ENCODE results near the gene TDRD10.

The TDRD10 gene

DNA sequence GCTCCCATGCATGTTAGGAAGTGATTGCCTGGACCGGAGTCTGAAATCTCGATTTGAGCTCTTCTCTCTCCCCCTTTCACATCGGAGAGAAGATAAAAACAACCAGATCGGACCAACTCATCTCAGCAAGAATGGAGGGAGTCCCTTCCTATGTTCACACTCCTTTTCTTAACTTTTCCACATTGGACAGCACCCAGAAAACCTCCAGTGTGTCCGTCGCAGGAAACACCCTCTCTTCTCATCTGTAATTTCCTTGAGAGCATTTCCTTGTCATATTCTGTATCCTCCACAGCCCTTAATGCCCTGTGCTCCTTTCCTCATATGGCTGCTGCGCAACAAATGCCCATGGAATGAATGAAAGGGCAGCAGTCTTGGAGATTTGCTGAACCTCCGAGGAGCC, 1.5 kb upstream of the TDRD10 start:
- Histone ChIP-seq H3K9me3 (ENCODE audit: insufficient read depth, low read length) (peaks cover 5% of the 10 kb centered on the region), H3K27me3 (ENCODE audit: insufficient read depth, insufficient read length) (peaks cover 55% of the 10 kb centered on the region), H3K9ac (ENCODE audit: insufficient read length, low read depth) (no peak overlapping the region), H3K4me1 (ENCODE audit: insufficient read depth, insufficient read length) (no peaks in the 10 kb centered on the region), H3K36me3 (ENCODE audit: insufficient read depth, insufficient read length, low read length) (no peaks in the 10 kb centered on the region), H3K4me3 (ENCODE audit: insufficient read length, low read depth) (no peak overlapping the region)
- no peak for TF ChIP-seq ZNF274 (IDR thresholded peaks at IDR 0.05; ENCODE audit: low read depth, low read length)
- no peak for TF ChIP-seq SUZ12 (IDR thresholded peaks at IDR 0.05; ENCODE audit: extremely low read depth, insufficient read depth, insufficient read length)
- no peak for TF ChIP-seq YY1 (IDR thresholded peaks at IDR 0.05; ENCODE audit: insufficient read depth, insufficient read length)
- DNase-seq (ENCODE audit: low read depth, low spot score), result no peak

- peaks cover 12% of the 10 kb centered on the region for H3K9me3 ChIP-seq (ENCODE audit: insufficient read depth, low read length)
- TF ChIP-seq YY1 (IDR thresholded peaks at IDR 0.05; ENCODE audit: insufficient read depth, insufficient read length), result no peak
- TF ChIP-seq SUZ12 (IDR thresholded peaks at IDR 0.05; ENCODE audit: extremely low read depth, insufficient read depth, insufficient read length), result peak; percentile 76
- TF ChIP-seq ZNF274 (IDR thresholded peaks at IDR 0.05; ENCODE audit: low read depth, low read length), result no peak
- no peaks in the 10 kb centered on the region for H3K4me1 ChIP-seq (ENCODE audit: insufficient read depth, insufficient read length)
- peak overlapping the region; percentile 38 for H3K4me3 ChIP-seq (ENCODE audit: insufficient read length, low read depth)
- H3K9ac ChIP-seq (ENCODE audit: insufficient read length, low read depth), result peak overlapping the region; percentile 39
- H3K36me3 ChIP-seq (ENCODE audit: insufficient read depth, insufficient read length, low read length), result no peaks in the 10 kb centered on the region
- DNase-seq (ENCODE audit: low read depth, low spot score), result no peak
- H3K27me3 ChIP-seq (ENCODE audit: insufficient read depth, insufficient read length), result peaks cover 55% of the 10 kb centered on the region
Observed at GRCh38 chr1:154501423-154502065, 475 bp upstream of the TDRD10 start.

DNA sequence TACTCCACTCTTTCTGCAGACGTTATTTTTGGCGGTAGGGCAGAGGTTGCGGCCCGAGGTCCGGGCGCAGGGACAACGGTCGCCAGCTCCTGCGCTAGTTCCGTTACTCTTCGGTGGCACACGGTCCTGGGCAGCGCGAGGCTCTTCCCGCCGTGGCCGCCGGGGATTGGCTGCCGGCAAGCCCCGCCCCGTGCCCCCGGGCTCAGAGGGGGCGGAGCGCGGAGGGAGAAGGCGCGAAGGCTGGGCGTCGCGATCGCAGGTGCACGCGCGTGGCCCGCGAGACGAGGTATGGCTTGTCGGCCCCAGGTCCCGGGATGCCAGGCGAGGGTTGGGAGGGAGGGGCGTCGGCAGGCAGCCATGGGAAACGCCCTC, 711 bp downstream of the TDRD10 start:
- H3K4me3 ChIP-seq (ENCODE audit: insufficient read length, low read depth), result peak overlapping the region; percentile 38
- H3K9me3 ChIP-seq (ENCODE audit: insufficient read depth, low read length), result peaks cover 12% of the 10 kb centered on the region
- H3K36me3 ChIP-seq (ENCODE audit: insufficient read depth, insufficient read length, low read length), result no peaks in the 10 kb centered on the region
- no peaks in the 10 kb centered on the region for H3K4me1 ChIP-seq (ENCODE audit: insufficient read depth, insufficient read length)
- TF ChIP-seq YY1 (IDR thresholded peaks at IDR 0.05; ENCODE audit: insufficient read depth, insufficient read length) (no peak), SUZ12 (IDR thresholded peaks at IDR 0.05; ENCODE audit: extremely low read depth, insufficient read depth, insufficient read length) (no peak), ZNF274 (IDR thresholded peaks at IDR 0.05; ENCODE audit: low read depth, low read length) (no peak)
- H3K9ac ChIP-seq (ENCODE audit: insufficient read length, low read depth), result peak overlapping the region; percentile 39
- DNase-seq (ENCODE audit: low read depth, low spot score), result no peak
- peaks cover 55% of the 10 kb centered on the region for H3K27me3 ChIP-seq (ENCODE audit: insufficient read depth, insufficient read length)

DNA sequence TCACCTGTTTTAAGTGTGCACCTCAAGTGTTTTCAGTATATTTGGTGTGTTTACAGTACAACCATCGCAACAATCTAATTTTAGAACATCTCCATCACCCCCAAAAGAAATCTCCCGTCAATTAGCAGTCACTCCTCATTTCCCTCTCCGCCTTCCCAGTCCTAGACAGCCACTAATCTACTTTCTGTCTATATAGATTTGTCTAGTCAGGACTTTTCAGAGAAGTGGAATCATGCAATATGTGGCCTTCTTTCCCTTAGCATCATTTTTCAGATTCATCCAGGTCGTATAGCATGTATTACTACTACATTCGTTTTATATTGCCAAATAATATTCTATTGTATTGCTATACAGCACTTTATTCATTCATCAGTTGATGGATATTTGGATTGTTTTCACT, 1.9 kb downstream of the TDRD10 start:
- no peak overlapping the region for H3K9ac ChIP-seq (ENCODE audit: insufficient read length, low read depth)
- peaks cover 53% of the 10 kb centered on the region for H3K27me3 ChIP-seq (ENCODE audit: insufficient read depth, insufficient read length)
- no peaks in the 10 kb centered on the region for H3K4me1 ChIP-seq (ENCODE audit: insufficient read depth, insufficient read length)
- no peak overlapping the region for H3K4me3 ChIP-seq (ENCODE audit: insufficient read length, low read depth)
- H3K9me3 ChIP-seq (ENCODE audit: insufficient read depth, low read length), result peaks cover 12% of the 10 kb centered on the region
- H3K36me3 ChIP-seq (ENCODE audit: insufficient read depth, insufficient read length, low read length), result no peaks in the 10 kb centered on the region
- DNase-seq (ENCODE audit: low read depth, low spot score), result no peak
- TF ChIP-seq ZNF274 (IDR thresholded peaks at IDR 0.05; ENCODE audit: low read depth, low read length) (no peak), YY1 (IDR thresholded peaks at IDR 0.05; ENCODE audit: insufficient read depth, insufficient read length) (no peak), SUZ12 (IDR thresholded peaks at IDR 0.05; ENCODE audit: extremely low read depth, insufficient read depth, insufficient read length) (no peak)

GRCh38 chr1:154512760-154513159, 10.7 kb downstream of the TDRD10 start:
- Histone ChIP-seq H3K4me3 (ENCODE audit: insufficient read length, low read depth) (no peak overlapping the region), H3K9ac (ENCODE audit: insufficient read length, low read depth) (no peak overlapping the region), H3K36me3 (ENCODE audit: insufficient read depth, insufficient read length, low read length) (no peaks in the 10 kb centered on the region), H3K9me3 (ENCODE audit: insufficient read depth, low read length) (no peaks in the 10 kb centered on the region), H3K4me1 (ENCODE audit: insufficient read depth, insufficient read length) (no peaks in the 10 kb centered on the region), H3K27me3 (ENCODE audit: insufficient read depth, insufficient read length) (no peaks in the 10 kb centered on the region)
- TF ChIP-seq ZNF274 (IDR thresholded peaks at IDR 0.05; ENCODE audit: low read depth, low read length), result no peak
- TF ChIP-seq YY1 (IDR thresholded peaks at IDR 0.05; ENCODE audit: insufficient read depth, insufficient read length), result no peak
- no peak for TF ChIP-seq SUZ12 (IDR thresholded peaks at IDR 0.05; ENCODE audit: extremely low read depth, insufficient read depth, insufficient read length)
- DNase-seq (ENCODE audit: low read depth, low spot score), result no peak

DNA sequence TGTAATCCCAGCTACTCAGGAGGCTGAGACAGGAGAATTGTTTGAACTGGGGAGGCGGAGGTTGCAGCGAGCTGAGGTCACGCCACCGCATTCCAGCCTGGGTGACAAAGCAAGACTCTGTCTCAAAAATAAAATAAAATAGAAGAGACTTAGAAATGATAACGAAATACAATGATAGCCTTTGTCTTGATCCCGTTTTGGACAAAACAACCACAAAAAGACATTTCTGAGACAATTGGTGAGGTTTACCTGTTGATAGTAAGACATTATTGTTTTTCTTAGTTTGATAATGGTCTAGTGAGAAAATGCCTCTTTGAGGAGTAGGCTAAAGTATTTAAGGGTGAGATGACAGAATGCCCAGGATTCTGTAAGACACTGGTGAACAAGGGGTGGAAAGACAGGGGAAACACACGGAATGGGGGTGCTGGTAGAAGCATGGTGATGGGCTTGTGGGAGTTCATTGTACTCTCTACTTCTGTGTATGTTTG, 12.1 kb downstream of the TDRD10 start:
- no peak for DNase-seq (ENCODE audit: low read depth, low spot score)
- Histone ChIP-seq H3K27me3 (ENCODE audit: insufficient read depth, insufficient read length) (no peaks in the 10 kb centered on the region), H3K36me3 (ENCODE audit: insufficient read depth, insufficient read length, low read length) (no peaks in the 10 kb centered on the region), H3K4me3 (ENCODE audit: insufficient read length, low read depth) (no peak overlapping the region), H3K4me1 (ENCODE audit: insufficient read depth, insufficient read length) (no peaks in the 10 kb centered on the region), H3K9ac (ENCODE audit: insufficient read length, low read depth) (no peak overlapping the region), H3K9me3 (ENCODE audit: insufficient read depth, low read length) (no peaks in the 10 kb centered on the region)
- no peak for TF ChIP-seq SUZ12 (IDR thresholded peaks at IDR 0.05; ENCODE audit: extremely low read depth, insufficient read depth, insufficient read length)
- no peak for TF ChIP-seq YY1 (IDR thresholded peaks at IDR 0.05; ENCODE audit: insufficient read depth, insufficient read length)
- TF ChIP-seq ZNF274 (IDR thresholded peaks at IDR 0.05; ENCODE audit: low read depth, low read length), result no peak

- Histone ChIP-seq H3K36me3 (ENCODE audit: insufficient read depth, insufficient read length, low read length) (no peaks in the 10 kb centered on the region), H3K9ac (ENCODE audit: insufficient read length, low read depth) (no peak overlapping the region), H3K9me3 (ENCODE audit: insufficient read depth, low read length) (no peaks in the 10 kb centered on the region), H3K4me1 (ENCODE audit: insufficient read depth, insufficient read length) (peaks cover 2% of the 10 kb centered on the region), H3K4me3 (ENCODE audit: insufficient read length, low read depth) (no peak overlapping the region), H3K27me3 (ENCODE audit: insufficient read depth, insufficient read length) (no peaks in the 10 kb centered on the region)
- DNase-seq (ENCODE audit: low read depth, low spot score), result no peak
- TF ChIP-seq ZNF274 (IDR thresholded peaks at IDR 0.05; ENCODE audit: low read depth, low read length) (no peak), YY1 (IDR thresholded peaks at IDR 0.05; ENCODE audit: insufficient read depth, insufficient read length) (no peak), SUZ12 (IDR thresholded peaks at IDR 0.05; ENCODE audit: extremely low read depth, insufficient read depth, insufficient read length) (no peak)
Observed at GRCh38 chr1:154517661-154518060, 15.6 kb downstream of the TDRD10 start.
